HepG2 (cell line): ENCODE results near the gene PTK7. TPM values are rescaled to one million over a fixed set of nuclear protein-coding genes. Genes with fewer than 3 reads are reported as not detected.

Experiments
- CENPT ChIP-seq: sonication (generic); formaldehyde crosslinking; IDR thresholded peaks from 2 replicates; pipeline ENCODE4 v1.8.0; 2022; ENCODE audit warnings: low read depth, mild to moderate bottlenecking, moderate library complexity, missing genetic modification reagents
- DPF2 ChIP-seq: sonication (generic); formaldehyde crosslinking; IDR thresholded peaks from 2 replicates; pipeline ENCODE4 v1.4.0; 2020; ENCODE audit warnings: mild to moderate bottlenecking, low read depth, missing genetic modification reagents, borderline replicate concordance
- ELF1 ChIP-seq: sonication (generic); formaldehyde crosslinking; IDR thresholded peaks from 2 replicates; pipeline ENCODE4 v1.4.0; 2020; ENCODE audit warnings: missing genetic modification reagents
- ETV5 ChIP-seq: IDR thresholded peaks from 2 replicates; pipeline ENCODE4 v1.6.1; 2018; ENCODE audit warnings: missing biosample characterization, missing genetic modification reagents, inconsistent platforms, borderline replicate concordance
- IRF2 ChIP-seq: IDR thresholded peaks from 2 replicates; pipeline ENCODE4 v1.6.1; 2018; ENCODE audit warnings: missing genetic modification reagents, missing compliant biosample characterization
- KDM5B ChIP-seq: sonication (generic); formaldehyde crosslinking; IDR thresholded peaks from 2 replicates; pipeline ENCODE4 v1.4.0; 2020; ENCODE audit warnings: missing genetic modification reagents, mild to moderate bottlenecking, borderline replicate concordance
- NR2F1 ChIP-seq, 2 experiments: fragments of 450-650 bp in 1 of 2; formaldehyde crosslinking in 1 of 2; IDR thresholded peaks; 2 replicates each; pipeline versions ENCODE4 v1.5.0 to v1.6.1; 2016 to 2020; ENCODE audit warnings: mild to moderate bottlenecking in 1 of 2, missing compliant biosample characterization in 1 of 2, missing genetic modification reagents in 1 of 2, moderate library complexity in 1 of 2
- REPIN1 ChIP-seq: sonication (generic); formaldehyde crosslinking; IDR thresholded peaks from 2 replicates; pipeline ENCODE4 v1.8.0; 2022; ENCODE audit warnings: missing genetic modification reagents, low read depth, mild to moderate bottlenecking, borderline replicate concordance
- SALL2 ChIP-seq: sonication (generic); formaldehyde crosslinking; IDR thresholded peaks from 2 replicates; pipeline ENCODE4 v1.8.1; 2023; ENCODE audit warnings: mild to moderate bottlenecking, missing genetic modification reagents, inconsistent platforms
- TRAFD1 ChIP-seq: sonication (generic); formaldehyde crosslinking; IDR thresholded peaks from 2 replicates; pipeline ENCODE4 v1.5.1; 2020; ENCODE audit warnings: missing genetic modification reagents, mild to moderate bottlenecking, borderline replicate concordance
- ZBTB37 ChIP-seq: sonication (generic); formaldehyde crosslinking; IDR thresholded peaks from 2 replicates; pipeline ENCODE4 v1.4.0; 2020; ENCODE audit warnings: mild to moderate bottlenecking, missing genetic modification reagents
- ZNF292 ChIP-seq: sonication (generic); formaldehyde crosslinking; IDR thresholded peaks from 2 replicates; pipeline ENCODE4 v1.8.1; 2022; ENCODE audit warnings: mild to moderate bottlenecking, low read depth, missing genetic modification reagents, borderline replicate concordance
- ZNF564 ChIP-seq: sonication (generic); formaldehyde crosslinking; IDR thresholded peaks from 2 replicates; pipeline ENCODE4 v1.8.1; 2023; ENCODE audit warnings: mild to moderate bottlenecking, missing genetic modification reagents
- ZNF761 ChIP-seq: sonication (generic); formaldehyde crosslinking; conservative IDR thresholded peaks from 2 replicates; pipeline ENCODE4 v1.4.0; 2020; ENCODE audit warnings: mild to moderate bottlenecking, missing genetic modification reagents
- polyA plus RNA-seq, 8 experiments: library from polyadenylated mRNA; depleted of rRNA in 3 of 8; stranded (reverse) in 7 of 8; unstranded in 1 of 8; fragments of >200 nt; fragmentation: Illumina TruSeq in 4 of 8; extraction: Trizol in 4 of 8; gene quantifications; 2 replicates each; pipeline versions ENCODE4 v1.2.1 to v1.2.3, GENCODE V29; 2011 to 2016; ENCODE audit warnings: low read depth in 4 of 8, missing spikeins in 1 of 8, mixed read lengths in 1 of 8; ENCODE audit not compliant: insufficient read depth in 1 of 8
- total RNA-seq, 5 experiments: library from RNA; depleted of rRNA; stranded (reverse); fragments of >200 nt; fragmentation: Illumina TruSeq; extraction: Trizol; gene quantifications; 2 replicates each; pipeline ENCODE4 v1.2.3, GENCODE V29; 2016; ENCODE audit warnings: low read depth in 1 of 5
- TF ChIP-seq, protein P1 (sequence below): sonication (generic); formaldehyde crosslinking; IDR thresholded peaks from 2 replicates; pipeline ENCODE4 v1.4.0; 2020; ENCODE audit warnings: mild to moderate bottlenecking, missing genetic modification reagents
- TF ChIP-seq, protein P2 (sequence below): sonication (generic); formaldehyde crosslinking; IDR thresholded peaks from 2 replicates; pipeline ENCODE4 v1.4.0; 2020; ENCODE audit warnings: missing genetic modification reagents, mild to moderate bottlenecking, borderline replicate concordance
- TF ChIP-seq, protein P3 (sequence below): sonication (generic); formaldehyde crosslinking; conservative IDR thresholded peaks from 2 replicates; pipeline ENCODE4 v1.4.0; 2020; ENCODE audit warnings: mild to moderate bottlenecking, missing genetic modification reagents, moderate library complexity

Gene PTK7
- total and polyA plus RNA-seq, 2 of the 13 experiments (the other 11 are each of a cell fraction or from before 2014, with no cell fraction given): 98.5 to 99.8 TPM

- TF ChIP-seq REPIN1 (CRISPR knock-in tag): 0 out of 2 replicates have a peak, but pooled peaks have one; percentile 19
- TF ChIP-seq KDM5B (CRISPR knock-in tag): no peak
- TF ChIP-seq DPF2 (CRISPR knock-in tag): no peak; the same call in 1 of the 2 replicates
- TF ChIP-seq ZNF564 (CRISPR knock-in tag): no peak
- peak in 1 of 2 experiments; percentile 17; a peak in 1 of 4 replicates for TF ChIP-seq NR2F1 (CRISPR knock-in tag; IDR thresholded peaks at IDR 0.05)
- TF ChIP-seq SALL2: 0 out of 2 replicates have a peak, but pooled peaks have one; percentile 52
- TF ChIP-seq ZNF761 (CRISPR knock-in tag): no peak
- peak; percentile 67; the same call in 1 of the 2 replicates for TF ChIP-seq ZNF292 (CRISPR knock-in tag)
- TF ChIP-seq CENPT: no peak
- TF ChIP-seq, protein P1, sequence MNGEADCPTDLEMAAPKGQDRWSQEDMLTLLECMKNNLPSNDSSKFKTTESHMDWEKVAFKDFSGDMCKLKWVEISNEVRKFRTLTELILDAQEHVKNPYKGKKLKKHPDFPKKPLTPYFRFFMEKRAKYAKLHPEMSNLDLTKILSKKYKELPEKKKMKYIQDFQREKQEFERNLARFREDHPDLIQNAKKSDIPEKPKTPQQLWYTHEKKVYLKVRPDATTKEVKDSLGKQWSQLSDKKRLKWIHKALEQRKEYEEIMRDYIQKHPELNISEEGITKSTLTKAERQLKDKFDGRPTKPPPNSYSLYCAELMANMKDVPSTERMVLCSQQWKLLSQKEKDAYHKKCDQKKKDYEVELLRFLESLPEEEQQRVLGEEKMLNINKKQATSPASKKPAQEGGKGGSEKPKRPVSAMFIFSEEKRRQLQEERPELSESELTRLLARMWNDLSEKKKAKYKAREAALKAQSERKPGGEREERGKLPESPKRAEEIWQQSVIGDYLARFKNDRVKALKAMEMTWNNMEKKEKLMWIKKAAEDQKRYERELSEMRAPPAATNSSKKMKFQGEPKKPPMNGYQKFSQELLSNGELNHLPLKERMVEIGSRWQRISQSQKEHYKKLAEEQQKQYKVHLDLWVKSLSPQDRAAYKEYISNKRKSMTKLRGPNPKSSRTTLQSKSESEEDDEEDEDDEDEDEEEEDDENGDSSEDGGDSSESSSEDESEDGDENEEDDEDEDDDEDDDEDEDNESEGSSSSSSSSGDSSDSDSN (CRISPR knock-in tag): 0 out of 2 replicates have a peak, but pooled peaks have one; percentile 20
- TF ChIP-seq, protein P2, sequence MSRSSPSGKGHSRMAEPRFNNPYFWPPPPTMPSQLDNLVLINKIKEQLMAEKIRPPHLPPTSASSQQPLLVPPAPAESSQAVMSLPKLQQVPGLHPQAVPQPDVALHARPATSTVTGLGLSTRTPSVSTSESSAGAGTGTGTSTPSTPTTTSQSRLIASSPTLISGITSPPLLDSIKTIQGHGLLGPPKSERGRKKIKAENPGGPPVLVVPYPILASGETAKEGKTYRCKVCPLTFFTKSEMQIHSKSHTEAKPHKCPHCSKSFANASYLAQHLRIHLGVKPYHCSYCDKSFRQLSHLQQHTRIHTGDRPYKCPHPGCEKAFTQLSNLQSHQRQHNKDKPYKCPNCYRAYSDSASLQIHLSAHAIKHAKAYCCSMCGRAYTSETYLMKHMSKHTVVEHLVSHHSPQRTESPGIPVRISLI (CRISPR knock-in tag): peak; percentile 77; the same call in 1 of the 2 replicates
- TF ChIP-seq ELF1 (CRISPR knock-in tag): peak; percentile 71
- TF ChIP-seq IRF2: peak; percentile 51
- no peak for TF ChIP-seq TRAFD1
- TF ChIP-seq ETV5: peak; percentile 93
- peak; percentile 98 for TF ChIP-seq ZBTB37 (CRISPR knock-in tag)
- TF ChIP-seq, protein P3, sequence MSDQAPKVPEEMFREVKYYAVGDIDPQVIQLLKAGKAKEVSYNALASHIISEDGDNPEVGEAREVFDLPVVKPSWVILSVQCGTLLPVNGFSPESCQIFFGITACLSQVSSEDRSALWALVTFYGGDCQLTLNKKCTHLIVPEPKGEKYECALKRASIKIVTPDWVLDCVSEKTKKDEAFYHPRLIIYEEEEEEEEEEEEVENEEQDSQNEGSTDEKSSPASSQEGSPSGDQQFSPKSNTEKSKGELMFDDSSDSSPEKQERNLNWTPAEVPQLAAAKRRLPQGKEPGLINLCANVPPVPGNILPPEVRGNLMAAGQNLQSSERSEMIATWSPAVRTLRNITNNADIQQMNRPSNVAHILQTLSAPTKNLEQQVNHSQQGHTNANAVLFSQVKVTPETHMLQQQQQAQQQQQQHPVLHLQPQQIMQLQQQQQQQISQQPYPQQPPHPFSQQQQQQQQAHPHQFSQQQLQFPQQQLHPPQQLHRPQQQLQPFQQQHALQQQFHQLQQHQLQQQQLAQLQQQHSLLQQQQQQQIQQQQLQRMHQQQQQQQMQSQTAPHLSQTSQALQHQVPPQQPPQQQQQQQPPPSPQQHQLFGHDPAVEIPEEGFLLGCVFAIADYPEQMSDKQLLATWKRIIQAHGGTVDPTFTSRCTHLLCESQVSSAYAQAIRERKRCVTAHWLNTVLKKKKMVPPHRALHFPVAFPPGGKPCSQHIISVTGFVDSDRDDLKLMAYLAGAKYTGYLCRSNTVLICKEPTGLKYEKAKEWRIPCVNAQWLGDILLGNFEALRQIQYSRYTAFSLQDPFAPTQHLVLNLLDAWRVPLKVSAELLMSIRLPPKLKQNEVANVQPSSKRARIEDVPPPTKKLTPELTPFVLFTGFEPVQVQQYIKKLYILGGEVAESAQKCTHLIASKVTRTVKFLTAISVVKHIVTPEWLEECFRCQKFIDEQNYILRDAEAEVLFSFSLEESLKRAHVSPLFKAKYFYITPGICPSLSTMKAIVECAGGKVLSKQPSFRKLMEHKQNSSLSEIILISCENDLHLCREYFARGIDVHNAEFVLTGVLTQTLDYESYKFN: peak; percentile 74
Observed at GRCh38 chr6:43150051-43150751, 74.1 kb downstream of the PTK7 start (continued).
